HepG2 (cell line): ENCODE data around the gene PANK2. TPM values are rescaled to one million over a fixed set of nuclear protein-coding genes. Genes with fewer than 3 reads are reported as not detected.

Experiments used
- AGO2 ChIP-seq: fragments of 200-400 bp; formaldehyde crosslinking; optimal IDR thresholded peaks from 2 replicates; pipeline ENCODE3; 2017; ENCODE audit warnings: mild to moderate bottlenecking, low read depth, low read length, moderate library complexity
- CENPBD1 ChIP-seq: sonication (generic); formaldehyde crosslinking; IDR thresholded peaks from 2 replicates; pipeline ENCODE4 v1.8.0; 2022; ENCODE audit warnings: missing genetic modification reagents, low read depth, mild to moderate bottlenecking, borderline replicate concordance
- CREB3 ChIP-seq: sonication (generic); formaldehyde crosslinking; IDR thresholded peaks from 2 replicates; pipeline ENCODE4 v1.5.0; 2020; ENCODE audit warnings: missing genetic modification reagents
- EHMT2 ChIP-seq: fragments of 200-600 bp; sonication (generic); IDR thresholded peaks from 2 replicates; pipeline ENCODE4 v1.7.0; 2017; ENCODE audit warnings: antibody characterized with exemption, low read depth, low read length, borderline replicate concordance
- ETV5 ChIP-seq: IDR thresholded peaks from 2 replicates; pipeline ENCODE4 v1.6.1; 2018; ENCODE audit warnings: missing biosample characterization, missing genetic modification reagents, inconsistent platforms, borderline replicate concordance
- FOXC1 ChIP-seq: sonication (generic); formaldehyde crosslinking; IDR thresholded peaks from 2 replicates; pipeline ENCODE4 v1.8.0; 2022; ENCODE audit warnings: mild to moderate bottlenecking, missing genetic modification reagents, borderline replicate concordance
- GMEB1 ChIP-seq: sonication (generic); formaldehyde crosslinking; IDR thresholded peaks from 2 replicates; pipeline ENCODE4 v1.5.1; 2020; ENCODE audit warnings: missing genetic modification reagents, mild to moderate bottlenecking, borderline replicate concordance
- HNRNPUL1 ChIP-seq: fragments of 200-400 bp; formaldehyde crosslinking; IDR thresholded peaks from 2 replicates; pipeline ENCODE4 v1.6.1; 2017; ENCODE audit warnings: low read depth, mild to moderate bottlenecking, low read length, moderate library complexity
- MATR3 ChIP-seq: sonication (generic); formaldehyde crosslinking; IDR thresholded peaks from 2 replicates; pipeline ENCODE4 v1.4.0; 2020; ENCODE audit warnings: missing genetic modification reagents
- MTA3 ChIP-seq: sonication (generic); formaldehyde crosslinking; IDR thresholded peaks from 2 replicates; pipeline ENCODE4 v1.4.0; 2020; ENCODE audit warnings: missing genetic modification reagents
- NFIC ChIP-seq: IDR thresholded peaks from 2 replicates; pipeline ENCODE4 v1.6.1; 2012; ENCODE audit warnings: mild to moderate bottlenecking, low read length, inconsistent platforms
- NFYC ChIP-seq: IDR thresholded peaks from 2 replicates; pipeline ENCODE4 v1.6.1; 2016; ENCODE audit warnings: missing genetic modification reagents, missing compliant biosample characterization
- PTBP1 ChIP-seq: fragments of 200-400 bp; formaldehyde crosslinking; IDR thresholded peaks from 2 replicates; pipeline ENCODE4 v1.6.1; 2018; ENCODE audit warnings: low read length, low read depth; ENCODE audit not compliant: poor library complexity, severe bottlenecking
- RAD51 ChIP-seq: fragments of 450-650 bp; IDR thresholded peaks from 2 replicates; pipeline ENCODE4 v1.6.1; 2016; ENCODE audit warnings: borderline replicate concordance
- SETDB1 ChIP-seq: sonication (generic); formaldehyde crosslinking; IDR thresholded peaks from 2 replicates; pipeline ENCODE4 v1.5.1; 2020; ENCODE audit warnings: missing genetic modification reagents, mild to moderate bottlenecking, borderline replicate concordance
- ZBTB26 ChIP-seq: IDR thresholded peaks from 2 replicates; pipeline ENCODE4 v1.6.1; 2016; ENCODE audit warnings: missing compliant biosample characterization, missing genetic modification reagents, borderline replicate concordance
- ZBTB7B ChIP-seq: sonication (generic); formaldehyde crosslinking; IDR thresholded peaks from 2 replicates; pipeline ENCODE4 v1.4.0; 2020; ENCODE audit warnings: missing genetic modification reagents
- ZNF101 ChIP-seq: sonication (generic); formaldehyde crosslinking; IDR thresholded peaks from 2 replicates; pipeline ENCODE4 v1.4.0; 2020; ENCODE audit warnings: mild to moderate bottlenecking, low read depth, missing genetic modification reagents, borderline replicate concordance
- ZNF749 ChIP-seq: sonication (generic); formaldehyde crosslinking; IDR thresholded peaks from 2 replicates; pipeline ENCODE4 v1.8.0; 2022; ENCODE audit warnings: mild to moderate bottlenecking, missing genetic modification reagents, moderate library complexity, borderline replicate concordance
- polyA plus RNA-seq, 8 experiments: library from polyadenylated mRNA; depleted of rRNA in 3 of 8; stranded (reverse) in 7 of 8; unstranded in 1 of 8; fragments of >200 nt; fragmentation: Illumina TruSeq in 4 of 8; extraction: Trizol in 4 of 8; gene quantifications; 2 replicates each; pipeline versions ENCODE4 v1.2.1 to v1.2.3, GENCODE V29; 2011 to 2016; ENCODE audit warnings: low read depth in 4 of 8, missing spikeins in 1 of 8, mixed read lengths in 1 of 8; ENCODE audit not compliant: insufficient read depth in 1 of 8
- total RNA-seq, 5 experiments: library from RNA; depleted of rRNA; stranded (reverse); fragments of >200 nt; fragmentation: Illumina TruSeq; extraction: Trizol; gene quantifications; 2 replicates each; pipeline ENCODE4 v1.2.3, GENCODE V29; 2016; ENCODE audit warnings: low read depth in 1 of 5
- TF ChIP-seq, protein P1 (sequence below): sonication (generic); formaldehyde crosslinking; IDR thresholded peaks from 2 replicates; pipeline ENCODE4 v1.4.0; 2020; ENCODE audit warnings: missing genetic modification reagents
- TF ChIP-seq, protein P2 (sequence below): IDR thresholded peaks from 2 replicates; pipeline ENCODE4 v1.6.1; 2016; ENCODE audit warnings: missing genetic modification reagents, missing compliant biosample characterization

PANK2 gene
- total and polyA plus RNA-seq, 2 of the 13 experiments (the other 11 are each of a cell fraction or from before 2014, with no cell fraction given), result 39.2 to 123 TPM

DNA sequence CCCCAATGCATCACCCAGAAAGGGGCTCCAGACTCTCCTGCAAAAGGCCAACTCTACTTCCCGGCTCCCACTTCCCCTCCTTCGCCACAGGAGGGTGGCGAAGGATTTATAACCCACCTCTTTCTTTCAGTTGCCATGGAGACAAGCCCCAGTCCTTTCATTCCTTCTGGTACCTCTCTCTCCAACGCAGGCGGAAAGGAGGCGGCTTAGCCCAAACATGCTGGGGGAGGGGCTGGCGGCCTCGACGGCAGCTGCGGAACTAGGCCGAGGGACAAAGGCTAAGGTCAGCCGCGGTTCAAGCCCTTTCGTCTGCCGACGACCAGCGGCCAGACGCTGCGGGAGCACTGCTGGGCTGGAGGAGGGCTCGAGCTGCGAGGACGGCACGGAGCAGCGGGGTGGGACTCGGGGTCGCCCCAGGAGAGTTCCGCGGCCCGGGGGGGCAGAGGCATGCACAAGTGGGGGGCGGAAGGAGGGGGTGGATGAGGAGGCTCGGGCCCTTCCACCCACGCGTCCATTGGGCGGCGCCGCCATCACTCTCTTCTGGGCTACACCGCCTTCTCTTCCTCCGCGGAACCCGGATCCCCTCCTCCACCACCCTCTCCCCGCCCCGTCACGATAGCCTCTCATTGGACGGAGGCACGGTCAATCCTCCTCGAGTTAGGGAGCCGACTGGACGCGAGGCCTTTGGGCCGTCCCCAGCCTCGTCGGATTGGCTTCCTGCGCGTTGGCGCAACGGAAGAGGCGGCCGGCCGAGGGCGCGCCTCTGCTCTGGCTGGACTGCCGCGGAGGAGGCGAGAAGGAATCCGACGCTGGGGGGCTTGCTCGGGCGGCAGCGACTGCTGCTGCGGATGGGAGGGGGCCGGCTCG lies at the start of gene PANK2 (continued):
- TF ChIP-seq, protein P1, sequence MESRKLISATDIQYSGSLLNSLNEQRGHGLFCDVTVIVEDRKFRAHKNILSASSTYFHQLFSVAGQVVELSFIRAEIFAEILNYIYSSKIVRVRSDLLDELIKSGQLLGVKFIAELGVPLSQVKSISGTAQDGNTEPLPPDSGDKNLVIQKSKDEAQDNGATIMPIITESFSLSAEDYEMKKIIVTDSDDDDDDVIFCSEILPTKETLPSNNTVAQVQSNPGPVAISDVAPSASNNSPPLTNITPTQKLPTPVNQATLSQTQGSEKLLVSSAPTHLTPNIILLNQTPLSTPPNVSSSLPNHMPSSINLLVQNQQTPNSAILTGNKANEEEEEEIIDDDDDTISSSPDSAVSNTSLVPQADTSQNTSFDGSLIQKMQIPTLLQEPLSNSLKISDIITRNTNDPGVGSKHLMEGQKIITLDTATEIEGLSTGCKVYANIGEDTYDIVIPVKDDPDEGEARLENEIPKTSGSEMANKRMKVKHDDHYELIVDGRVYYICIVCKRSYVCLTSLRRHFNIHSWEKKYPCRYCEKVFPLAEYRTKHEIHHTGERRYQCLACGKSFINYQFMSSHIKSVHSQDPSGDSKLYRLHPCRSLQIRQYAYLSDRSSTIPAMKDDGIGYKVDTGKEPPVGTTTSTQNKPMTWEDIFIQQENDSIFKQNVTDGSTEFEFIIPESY (CRISPR knock-in tag), result no peak; the same call in none of the 2 replicates
- TF ChIP-seq MTA3 (CRISPR knock-in tag) (no peak), CREB3 (no peak), NFYC (CRISPR knock-in tag) (peak; percentile 100), EHMT2 (no peak), AGO2 (peak; percentile 95), PTBP1 (no peak), ZBTB7B (CRISPR knock-in tag) (peak; percentile 44; the same call in 1 of the 2 replicates), ETV5 (CRISPR knock-in tag) (peak; percentile 71; the same call in 1 of the 2 replicates), ZNF749 (CRISPR knock-in tag) (no peak), SETDB1 (0 out of 2 replicates have a peak, but pooled peaks have one; percentile 63), GMEB1 (CRISPR knock-in tag) (peak; percentile 74), NFIC (no peak), CENPBD1 (CRISPR knock-in tag) (no peak; the same call in 1 of the 2 replicates), ZBTB26 (CRISPR knock-in tag) (peak; percentile 76; the same call in 1 of the 2 replicates), MATR3 (CRISPR knock-in tag) (no peak; the same call in 1 of the 2 replicates), HNRNPUL1 (peak; percentile 66; the same call in 1 of the 2 replicates), RAD51 (no peak), FOXC1 (CRISPR knock-in tag) (peak; percentile 92), ZNF101 (CRISPR knock-in tag) (no peak; the same call in 1 of the 2 replicates)
- TF ChIP-seq, protein P2, sequence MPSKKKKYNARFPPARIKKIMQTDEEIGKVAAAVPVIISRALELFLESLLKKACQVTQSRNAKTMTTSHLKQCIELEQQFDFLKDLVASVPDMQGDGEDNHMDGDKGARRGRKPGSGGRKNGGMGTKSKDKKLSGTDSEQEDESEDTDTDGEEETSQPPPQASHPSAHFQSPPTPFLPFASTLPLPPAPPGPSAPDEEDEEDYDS (CRISPR knock-in tag), result peak; percentile 94
